ENCODE measurements around the gene AHNAK.
"Not testable (repeated sequence)": the region's sequence is repeated elsewhere in the genome, so short reads cannot be mapped to it uniquely, and the experiment has no call there.

GRCh38 chr11:62559626-62560025 lies 13.0 kb upstream of the AHNAK start:
- not testable (repeated sequence) for TF ChIP-seq CTCF (IDR thresholded peaks at IDR 0.05; ENCODE audit: low read length); EZH2 (IDR thresholded peaks at IDR 0.05; ENCODE audit: borderline replicate concordance, low read length)
